ENCODE measurements around the gene LDLRAD4. TPM values are rescaled to one million over a fixed set of nuclear protein-coding genes. Genes with fewer than 3 reads are reported as not detected.

LDLRAD4 gene
- total RNA-seq, 2 donors from 2014 or later: 33.1 to 41.2 TPM

DNA sequence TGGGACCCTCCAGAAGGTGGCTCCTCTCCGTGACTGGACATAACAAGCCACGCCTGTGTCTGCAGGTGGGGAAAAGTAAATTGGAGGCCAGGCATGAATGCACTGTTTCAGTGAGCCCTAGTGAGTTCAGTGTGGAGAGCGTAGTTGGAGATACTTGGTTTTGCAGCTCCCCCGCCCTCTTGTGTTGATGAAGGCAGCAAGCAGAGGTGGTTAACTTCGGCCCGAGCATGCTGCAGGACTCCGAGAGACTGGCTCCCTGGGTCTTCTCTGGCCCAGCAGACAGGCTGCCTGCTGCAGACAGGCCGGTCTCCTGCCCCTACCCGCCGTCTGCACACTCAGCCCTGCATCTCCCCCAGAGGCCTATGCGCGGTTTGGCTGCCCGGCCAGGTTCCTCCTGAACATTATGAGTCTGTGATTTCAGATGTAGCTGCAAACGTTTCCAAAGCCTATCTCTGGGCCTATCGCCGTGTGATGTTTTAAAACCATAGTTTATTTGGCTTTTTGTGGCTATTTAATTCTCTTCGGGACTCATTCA is 102.4 kb downstream of the LDLRAD4 start:
- H3K4me3 ChIP-seq: no peak overlapping the region
- no peaks in the 10 kb centered on the region for H3K27me3 ChIP-seq
- no peak for DNase-seq (ENCODE audit: low spot score)
- peaks cover 0 to 23% of the 10 kb centered on the region in 2 donors for H3K4me1 ChIP-seq
- peaks cover 0 to 2% of the 10 kb centered on the region in 2 donors for H3K9me3 ChIP-seq
- no peaks in the 10 kb centered on the region for H3K36me3 ChIP-seq
- H3K27ac ChIP-seq: peak overlapping the region in 1 of 2 donors; percentile 54
- TF ChIP-seq, protein P1, sequence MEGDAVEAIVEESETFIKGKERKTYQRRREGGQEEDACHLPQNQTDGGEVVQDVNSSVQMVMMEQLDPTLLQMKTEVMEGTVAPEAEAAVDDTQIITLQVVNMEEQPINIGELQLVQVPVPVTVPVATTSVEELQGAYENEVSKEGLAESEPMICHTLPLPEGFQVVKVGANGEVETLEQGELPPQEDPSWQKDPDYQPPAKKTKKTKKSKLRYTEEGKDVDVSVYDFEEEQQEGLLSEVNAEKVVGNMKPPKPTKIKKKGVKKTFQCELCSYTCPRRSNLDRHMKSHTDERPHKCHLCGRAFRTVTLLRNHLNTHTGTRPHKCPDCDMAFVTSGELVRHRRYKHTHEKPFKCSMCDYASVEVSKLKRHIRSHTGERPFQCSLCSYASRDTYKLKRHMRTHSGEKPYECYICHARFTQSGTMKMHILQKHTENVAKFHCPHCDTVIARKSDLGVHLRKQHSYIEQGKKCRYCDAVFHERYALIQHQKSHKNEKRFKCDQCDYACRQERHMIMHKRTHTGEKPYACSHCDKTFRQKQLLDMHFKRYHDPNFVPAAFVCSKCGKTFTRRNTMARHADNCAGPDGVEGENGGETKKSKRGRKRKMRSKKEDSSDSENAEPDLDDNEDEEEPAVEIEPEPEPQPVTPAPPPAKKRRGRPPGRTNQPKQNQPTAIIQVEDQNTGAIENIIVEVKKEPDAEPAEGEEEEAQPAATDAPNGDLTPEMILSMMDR (IDR thresholded peaks at IDR 0.05): no peak

DNA sequence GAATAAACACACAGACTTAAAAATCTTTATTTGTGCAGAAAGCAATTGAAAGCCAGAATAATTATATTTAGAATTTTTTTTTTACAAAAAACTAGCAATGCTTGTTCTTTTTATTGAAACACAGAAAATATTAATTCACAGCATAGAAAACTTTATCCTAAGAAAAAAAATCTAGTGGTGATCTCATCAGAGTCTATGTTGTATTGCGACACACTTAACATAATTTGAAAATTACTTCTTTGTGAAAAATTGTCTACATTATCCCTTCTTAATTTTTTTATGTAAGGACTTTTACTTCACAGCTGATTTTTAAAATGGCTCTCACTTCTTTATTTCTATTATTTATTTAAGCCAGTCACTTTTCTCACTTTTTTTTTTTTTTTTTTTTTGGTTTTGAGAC is 103.4 kb downstream of the LDLRAD4 start:
- H3K36me3 ChIP-seq: no peaks in the 10 kb centered on the region
- no peaks in the 10 kb centered on the region for H3K27me3 ChIP-seq
- no peak overlapping the region for H3K4me3 ChIP-seq
- H3K27ac ChIP-seq: no peak overlapping the region
- DNase-seq (ENCODE audit: low spot score): no peak
- TF ChIP-seq, protein P1 (IDR thresholded peaks at IDR 0.05): no peak
- no peaks in the 10 kb centered on the region for H3K9me3 ChIP-seq
- peaks cover 0 to 23% of the 10 kb centered on the region in 2 donors for H3K4me1 ChIP-seq

DNA sequence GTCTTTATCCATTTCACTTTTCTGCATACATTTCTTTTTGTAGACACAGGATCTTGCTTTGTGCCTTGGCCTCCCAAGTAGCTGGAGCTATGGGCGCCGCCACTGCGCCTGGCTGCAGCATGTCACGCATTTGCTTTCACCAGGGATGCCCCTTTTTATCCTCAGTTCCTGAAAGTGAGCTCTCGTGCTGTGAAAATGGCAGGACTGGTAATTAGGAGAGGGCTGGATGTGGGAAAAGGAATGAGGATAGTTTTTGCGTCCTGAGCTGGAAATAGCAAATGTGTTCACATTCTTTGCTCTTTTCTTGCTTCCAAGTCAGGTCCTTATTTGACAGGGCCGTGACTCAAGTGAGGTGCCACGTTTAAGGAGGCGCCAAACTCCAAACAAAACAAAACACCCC is 104.6 kb downstream of the LDLRAD4 start:
- Histone ChIP-seq H3K36me3 (no peaks in the 10 kb centered on the region), H3K4me1 (peaks cover 0 to 23% of the 10 kb centered on the region in 2 donors), H3K9me3 (no peaks in the 10 kb centered on the region), H3K27ac (no peak overlapping the region), H3K27me3 (no peaks in the 10 kb centered on the region), H3K4me3 (no peak overlapping the region)
- TF ChIP-seq, protein P1 (IDR thresholded peaks at IDR 0.05): no peak
- DNase-seq (ENCODE audit: low spot score): no peak

DNA sequence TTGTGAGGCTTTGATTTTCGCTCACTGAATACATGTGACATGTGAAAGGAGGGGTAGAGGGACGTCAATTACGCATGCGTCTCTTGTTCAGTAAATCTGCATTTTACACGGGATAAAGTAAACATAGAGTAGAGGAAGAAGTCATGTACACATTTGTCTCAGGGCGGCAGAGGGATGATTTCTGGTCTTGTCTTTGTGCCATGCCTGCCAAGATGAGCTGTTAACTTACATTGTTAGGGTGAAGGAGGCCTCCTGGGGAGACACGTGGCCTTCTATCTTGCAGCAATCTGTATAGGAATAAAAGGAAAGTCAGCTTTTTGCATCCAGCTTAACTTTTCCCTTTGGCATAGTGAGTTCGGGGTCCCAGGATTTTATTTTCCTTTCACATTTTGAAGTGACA is 106.3 kb downstream of the LDLRAD4 start:
- Histone ChIP-seq H3K27me3 (no peaks in the 10 kb centered on the region), H3K27ac (no peak overlapping the region), H3K4me1 (peaks cover 0 to 11% of the 10 kb centered on the region in 2 donors)

DNA sequence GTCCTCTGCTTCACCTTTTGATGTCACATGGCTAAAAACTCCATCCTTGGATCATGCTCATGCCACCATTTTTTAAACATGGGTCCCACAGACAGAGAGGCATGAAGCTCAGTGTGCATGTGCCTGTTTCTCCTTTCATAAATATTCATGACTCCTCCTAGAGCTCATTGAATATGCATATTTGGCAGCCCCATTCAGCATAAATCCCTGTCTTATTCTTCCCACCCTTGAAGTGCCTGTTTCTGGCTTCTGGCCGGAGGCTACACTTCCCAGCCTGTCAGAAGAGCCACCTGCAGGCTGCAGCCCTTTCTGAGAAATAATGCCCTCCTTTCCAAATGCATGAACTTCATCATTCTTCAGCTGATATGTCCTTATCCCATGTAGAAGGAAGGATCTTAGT is 109.7 kb downstream of the LDLRAD4 start:
- no peak for DNase-seq (ENCODE audit: low spot score)
- Histone ChIP-seq H3K9me3 (no peaks in the 10 kb centered on the region), H3K27me3 (no peaks in the 10 kb centered on the region)

More for the DNA sequence above, 106.3 kb downstream of the LDLRAD4 start:
- TF ChIP-seq, protein P1 (IDR thresholded peaks at IDR 0.05): no peak
- DNase-seq (ENCODE audit: low spot score): no peak
- Histone ChIP-seq H3K36me3 (no peaks in the 10 kb centered on the region), H3K4me3 (no peak overlapping the region), H3K9me3 (no peaks in the 10 kb centered on the region)

More for the DNA sequence above, 109.7 kb downstream of the LDLRAD4 start:
- Histone ChIP-seq H3K4me1 (no peaks in the 10 kb centered on the region), H3K27ac (no peak overlapping the region), H3K36me3 (no peaks in the 10 kb centered on the region), H3K4me3 (no peak overlapping the region)
- TF ChIP-seq, protein P1 (IDR thresholded peaks at IDR 0.05): no peak
